HG02610 (cell line): ENCODE results near the gene ASPRV1.

Source experiments
- ATAC-seq: cut with Tn5 transposase; IDR thresholded peaks from one replicate; pipeline ENCODE4 v1.9.1; 2021; ENCODE audit warnings: mild to moderate bottlenecking, moderate library complexity; ENCODE audit not compliant: unreplicated experiment

Gene ASPRV1

DNA sequence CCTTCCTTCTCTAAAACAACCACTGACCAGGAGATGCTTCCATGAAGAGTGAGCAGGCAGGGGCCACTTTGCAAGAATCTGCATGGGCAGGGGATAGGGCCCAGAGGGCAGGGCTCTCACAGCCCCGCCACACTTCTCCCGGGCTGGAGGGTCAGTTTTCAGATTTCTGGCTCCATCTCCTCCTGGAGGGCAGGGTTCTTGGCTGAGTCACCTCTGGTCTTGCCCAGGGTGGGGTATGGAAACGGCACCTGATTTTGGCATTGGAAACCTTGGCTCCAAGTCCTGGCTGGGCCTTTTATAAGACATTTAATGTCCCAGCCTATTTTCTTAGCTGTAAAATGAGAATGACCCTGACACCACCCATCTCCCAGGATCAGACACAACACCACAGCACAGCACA lies 27.6 kb upstream of the ASPRV1 start:
- no peak for ATAC-seq

DNA sequence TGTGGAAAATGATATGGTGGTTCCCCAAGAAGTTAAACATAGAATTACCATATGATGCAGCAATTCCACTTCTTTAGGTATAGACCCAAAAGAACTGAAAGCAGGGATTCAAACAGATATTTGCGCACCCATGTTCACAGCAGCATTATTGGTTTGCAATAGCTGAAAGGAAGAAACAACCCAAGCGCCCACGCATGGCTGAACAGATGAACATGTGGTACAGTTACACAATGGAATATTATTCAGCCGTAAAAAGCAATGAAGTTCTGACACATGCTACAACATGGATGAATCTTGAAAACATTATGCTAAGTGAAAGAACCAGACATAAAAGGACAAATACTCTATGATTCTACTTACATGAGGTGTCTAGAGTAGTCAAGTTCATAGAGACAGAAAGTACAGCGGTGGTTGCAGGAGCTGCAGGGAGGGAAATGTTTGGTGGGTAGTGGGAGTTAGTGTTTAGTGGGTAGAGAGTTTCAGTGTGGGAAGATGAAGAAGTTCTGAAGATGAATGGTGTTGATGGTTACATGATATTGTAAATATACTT lies 26.7 kb upstream of the ASPRV1 start:
- ATAC-seq = no peak

DNA sequence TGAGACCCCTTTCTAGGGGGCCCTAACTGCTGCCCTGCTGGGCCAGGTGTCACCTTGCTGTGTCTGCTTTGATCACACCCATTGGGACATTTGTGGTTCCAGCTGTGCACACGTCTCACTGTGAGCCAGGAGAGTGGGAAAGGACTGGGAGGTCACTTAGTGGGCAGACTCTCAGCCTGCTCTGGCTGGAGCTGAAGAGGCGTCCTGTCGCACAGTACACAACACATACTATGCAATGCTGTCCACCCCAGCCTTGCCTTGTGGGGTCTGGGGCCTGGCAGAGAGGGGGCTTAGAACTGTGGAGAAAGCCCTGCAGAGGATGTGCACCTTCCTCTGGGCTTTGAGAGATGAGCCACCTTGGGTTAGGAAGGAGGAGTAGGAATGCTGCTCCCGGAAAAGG lies 25.3 kb upstream of the ASPRV1 start:
- ATAC-seq = no peak

DNA sequence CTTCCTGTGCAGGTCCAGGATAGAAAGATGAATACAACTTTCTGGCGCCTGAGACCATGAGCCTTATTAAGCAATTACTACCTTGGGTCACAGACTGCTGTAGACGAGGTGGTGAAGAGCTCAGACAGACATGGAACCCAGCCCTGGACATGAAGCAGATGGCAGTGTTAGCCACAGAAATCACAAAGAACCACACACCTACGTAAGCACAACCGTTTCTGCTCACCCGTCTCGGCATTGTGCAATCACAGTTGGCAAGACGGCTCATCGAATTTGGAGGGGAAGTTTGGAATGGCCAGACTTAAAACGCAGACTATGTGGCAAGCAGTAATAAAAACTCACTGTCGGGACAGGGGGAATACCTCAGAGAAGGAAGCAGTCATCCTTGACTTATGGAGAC lies 24.3 kb upstream of the ASPRV1 start:
- no peak for ATAC-seq

DNA sequence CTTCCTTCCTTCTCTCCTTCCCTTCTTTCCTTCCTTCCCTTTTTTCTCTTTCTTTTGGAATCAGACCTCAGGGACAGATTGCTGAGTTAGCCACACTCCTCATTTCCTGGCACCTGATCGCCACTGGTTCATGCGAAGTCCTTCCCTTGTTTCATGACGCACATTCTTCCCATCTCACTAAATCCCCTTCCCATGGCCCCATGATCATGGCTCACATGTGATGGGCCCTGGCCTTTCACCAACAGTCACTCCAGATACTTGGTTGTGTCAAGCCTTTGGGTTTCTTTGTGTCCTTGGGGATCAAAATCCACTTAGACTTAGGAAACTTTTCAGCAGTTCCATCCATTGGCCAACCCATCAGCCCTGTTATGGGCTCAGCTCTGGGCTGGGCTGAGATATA lies 23.8 kb upstream of the ASPRV1 start:
- no peak for ATAC-seq

DNA sequence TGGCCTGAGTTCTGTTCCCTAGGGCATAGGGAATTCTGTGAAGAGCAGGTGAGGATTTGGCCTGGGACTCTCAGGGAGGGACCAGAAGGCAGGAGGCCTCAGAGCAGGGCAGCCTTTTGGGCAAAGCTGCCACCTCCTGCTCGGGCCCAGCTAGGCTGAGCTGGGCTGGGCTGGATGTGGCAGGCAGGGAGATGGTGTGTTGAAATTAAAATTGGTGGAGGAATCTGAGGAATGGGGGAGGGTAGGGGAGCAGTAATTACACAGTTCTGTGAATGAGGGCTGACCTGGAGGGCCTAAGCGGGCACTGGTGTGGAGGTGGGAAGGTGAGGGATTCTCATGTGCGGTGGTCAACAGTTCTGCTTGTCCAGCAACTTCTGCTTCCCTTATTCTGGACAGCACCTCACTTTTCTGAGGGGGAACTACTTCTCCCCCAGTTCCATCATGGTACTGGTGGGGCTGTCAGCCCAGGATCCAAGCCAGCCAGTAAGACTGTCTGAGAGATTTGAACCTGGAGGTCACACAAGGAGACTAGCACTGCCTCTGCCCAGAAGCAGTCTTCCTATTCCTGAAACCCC lies 22.0 kb upstream of the ASPRV1 start:
- ATAC-seq = no peak

DNA sequence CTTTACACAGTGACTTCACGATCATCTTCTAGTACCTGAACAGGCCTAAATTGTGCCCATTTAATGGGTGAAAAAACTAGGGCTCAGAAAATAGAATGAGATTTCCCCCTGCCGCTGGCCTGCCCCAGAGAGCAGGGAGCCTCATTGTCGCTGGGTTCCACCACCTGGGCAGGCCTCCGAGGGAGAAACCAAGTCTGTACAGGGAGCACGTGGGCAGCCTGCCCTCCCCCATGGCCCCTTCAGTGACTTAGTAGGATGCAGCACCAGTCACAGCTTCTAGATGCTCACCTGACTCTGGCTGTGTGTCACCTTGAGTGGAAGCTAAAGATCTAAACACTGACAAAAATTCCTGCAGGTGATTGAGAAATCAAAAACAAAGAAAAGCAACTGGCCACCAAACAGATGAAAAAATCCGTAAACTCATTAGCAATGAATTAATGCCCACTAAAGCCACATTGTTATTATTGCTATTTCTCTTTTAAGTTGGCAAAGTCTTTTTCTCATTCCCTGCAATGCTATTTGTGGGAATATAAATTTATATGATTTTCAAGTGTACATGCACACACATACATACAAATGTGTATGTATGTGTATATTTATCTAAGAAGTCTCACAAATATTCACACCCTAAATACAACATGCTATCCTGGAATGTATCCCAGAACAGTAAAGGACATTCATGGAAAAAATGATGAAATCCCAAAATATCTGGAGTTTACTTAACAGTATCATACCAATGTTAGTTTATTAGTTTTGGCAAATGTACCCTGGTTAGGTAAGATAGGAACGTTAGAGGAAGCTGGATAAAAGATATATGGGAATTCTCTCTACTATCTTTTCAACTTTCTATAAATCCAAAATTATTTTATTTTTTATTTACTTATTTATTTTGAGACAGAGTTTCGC lies 18.7 kb upstream of the ASPRV1 start:
- ATAC-seq = no peak

DNA sequence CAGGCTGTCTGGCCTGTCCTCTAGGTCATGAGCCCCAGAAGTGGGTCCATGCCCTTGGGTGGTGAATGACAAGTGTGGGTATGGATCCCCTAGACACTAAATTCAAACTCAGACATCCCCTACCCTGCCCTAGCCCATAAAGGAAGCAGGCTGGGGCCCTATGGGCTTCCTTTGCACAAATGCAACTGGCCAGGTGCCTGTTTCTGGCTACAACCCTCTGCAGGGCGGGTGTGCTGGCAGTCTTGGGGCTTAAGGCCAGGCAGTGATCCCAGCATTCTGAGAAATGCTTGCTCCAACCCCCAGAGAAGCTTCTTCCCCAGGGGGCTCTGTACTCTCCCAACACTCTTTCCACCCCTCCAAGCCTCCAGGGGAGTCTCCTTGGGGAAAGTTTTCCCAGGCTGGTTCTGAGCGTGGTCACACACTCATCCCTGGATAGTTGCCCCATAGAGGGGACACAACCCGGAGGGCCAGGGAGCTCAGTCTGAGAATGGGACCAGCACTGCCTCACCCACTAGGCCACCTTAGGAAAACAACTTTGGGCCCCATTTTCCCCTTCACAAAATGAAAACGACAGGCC lies 16.6 kb upstream of the ASPRV1 start:
- ATAC-seq = no peak

DNA sequence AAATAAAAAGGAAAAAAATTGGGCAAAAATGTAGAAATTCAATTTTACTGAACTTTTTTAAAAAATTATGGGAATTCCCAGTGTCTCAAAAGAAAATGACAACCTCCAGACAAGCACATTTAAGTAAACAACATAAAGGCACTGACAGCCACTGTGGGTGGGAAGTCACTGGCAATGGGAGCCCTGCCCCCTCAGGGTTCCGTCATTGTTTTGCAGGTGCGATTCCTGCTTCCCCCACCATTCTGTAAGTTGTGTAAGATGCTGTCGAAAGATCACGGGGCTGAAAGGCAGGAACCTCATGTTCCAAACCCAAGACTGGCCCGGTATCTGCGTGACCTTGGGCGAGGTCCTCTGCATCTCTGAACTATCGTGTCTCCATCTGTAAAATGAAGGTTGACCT lies 15.8 kb upstream of the ASPRV1 start:
- ATAC-seq = no peak

DNA sequence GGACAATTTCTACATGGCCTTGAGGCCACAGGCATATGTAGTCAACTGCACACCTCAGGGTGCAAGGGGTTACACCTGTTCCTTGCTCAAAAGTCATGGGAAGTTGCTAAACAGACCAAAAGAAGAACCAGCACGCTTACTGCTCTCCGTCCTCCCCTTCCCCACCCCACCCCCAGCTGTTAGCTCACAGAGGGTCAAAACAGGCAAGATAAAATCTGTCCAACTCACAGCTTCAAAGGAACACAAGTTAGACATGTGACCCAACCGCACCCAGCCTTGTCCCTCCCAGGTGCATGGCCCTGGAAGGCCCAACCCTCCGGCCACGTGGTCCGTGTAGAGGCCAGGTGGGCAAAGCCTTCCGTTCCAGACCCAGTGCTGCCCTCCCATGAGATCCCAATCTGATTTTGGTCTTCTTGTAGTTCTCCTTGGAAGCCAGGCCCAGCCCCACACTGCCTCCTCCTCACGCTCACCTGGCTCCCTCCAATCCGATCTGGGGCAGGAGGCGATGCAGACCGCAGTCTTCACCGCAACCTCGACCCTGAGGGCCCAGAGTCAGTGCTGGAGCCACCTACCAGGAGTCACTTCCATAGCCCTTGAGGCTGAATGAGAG lies 14.5 kb upstream of the ASPRV1 start:
- ATAC-seq = no peak

DNA sequence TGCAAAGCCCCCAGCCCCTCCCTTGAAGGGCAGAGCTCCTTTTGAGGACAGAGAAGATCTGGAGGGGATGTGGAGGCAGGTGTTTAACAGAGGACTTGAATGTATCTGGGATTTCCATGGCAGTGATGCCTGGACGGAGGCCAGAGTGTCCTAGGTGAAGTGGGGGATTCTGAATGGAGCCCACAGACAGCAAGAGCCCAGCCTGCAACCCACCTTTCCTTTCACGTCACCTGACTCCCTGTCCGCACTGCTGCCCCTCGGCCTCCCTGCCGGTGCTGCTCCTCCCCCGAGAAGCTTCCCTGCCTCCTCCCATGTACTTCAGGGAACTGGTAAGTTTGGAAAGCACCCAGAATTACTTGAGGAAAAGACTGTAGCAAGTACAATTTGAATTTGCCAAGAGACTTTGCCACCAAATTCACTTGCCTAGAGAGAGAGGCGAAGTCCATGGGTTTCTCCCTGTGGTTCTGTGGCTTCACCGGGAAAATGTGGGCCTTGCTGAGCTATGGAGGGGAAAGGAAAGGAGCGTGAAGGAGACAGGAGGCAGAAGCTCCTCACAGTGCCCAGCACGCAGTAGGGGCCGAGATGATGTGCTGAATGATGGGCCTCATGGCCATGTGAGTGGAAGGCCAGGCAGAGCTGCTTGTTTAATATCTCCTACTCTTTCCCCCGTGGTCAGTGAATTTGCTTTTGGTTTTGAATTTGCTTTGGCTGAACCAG lies 13.9 kb upstream of the ASPRV1 start:
- no peak for ATAC-seq

DNA sequence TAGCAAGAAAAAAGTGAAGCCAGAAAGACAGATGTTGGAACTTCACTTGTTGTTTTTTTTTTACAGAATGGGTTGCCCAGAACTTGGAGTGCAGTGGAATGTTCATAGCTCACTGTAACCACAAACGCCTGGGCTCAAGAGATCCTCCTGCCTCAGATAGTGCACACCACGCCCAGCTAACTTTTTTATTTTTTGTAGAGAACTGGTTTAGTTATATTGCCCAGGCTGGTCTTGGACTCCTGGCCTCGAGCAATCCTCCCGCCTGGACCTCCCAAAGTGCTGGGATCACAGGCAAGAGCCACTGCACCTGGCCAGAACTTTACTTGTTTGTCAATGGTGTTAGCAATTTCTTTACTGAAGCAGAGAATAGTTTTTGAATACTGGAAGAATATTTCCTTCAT lies 11.9 kb upstream of the ASPRV1 start:
- ATAC-seq = no peak

DNA sequence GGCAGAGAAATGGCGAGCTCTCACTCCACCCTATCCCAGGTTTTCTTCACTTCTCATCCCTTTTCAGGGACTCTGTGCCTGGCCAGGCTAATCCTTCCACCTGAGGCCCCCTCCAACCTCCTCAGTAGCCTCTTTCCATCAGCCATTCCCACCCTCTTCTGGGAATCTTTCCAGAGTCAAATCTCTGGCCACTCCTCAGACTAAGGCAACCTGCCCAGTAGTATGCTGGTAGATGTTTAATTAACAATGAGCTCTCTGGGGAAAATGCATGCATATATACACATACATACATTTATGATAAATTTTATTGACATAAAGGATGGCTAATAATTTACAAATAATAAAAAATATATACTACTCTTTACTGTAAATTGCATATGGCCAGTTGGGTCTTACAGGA lies 11.4 kb upstream of the ASPRV1 start:
- no peak for ATAC-seq

DNA sequence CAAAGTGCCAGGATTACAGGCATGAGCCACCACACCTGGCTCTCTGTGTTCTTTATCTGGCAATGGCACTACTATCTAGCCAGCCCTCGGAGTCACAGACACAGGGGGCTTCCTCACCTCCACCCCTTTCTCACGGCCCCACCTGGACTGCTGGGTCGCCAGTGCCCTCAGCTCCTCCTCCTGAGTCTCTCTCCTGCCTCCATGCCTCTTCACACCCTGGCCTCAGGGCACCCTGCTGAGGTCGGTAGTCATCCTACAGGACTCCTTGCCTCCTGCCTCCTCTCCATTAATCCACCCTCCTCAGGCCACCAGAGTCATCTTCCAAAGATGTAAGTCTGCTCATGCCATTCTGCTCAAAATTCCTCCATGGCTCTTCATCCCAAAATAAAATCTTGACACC lies 8.6 kb upstream of the ASPRV1 start:
- ATAC-seq = no peak

DNA sequence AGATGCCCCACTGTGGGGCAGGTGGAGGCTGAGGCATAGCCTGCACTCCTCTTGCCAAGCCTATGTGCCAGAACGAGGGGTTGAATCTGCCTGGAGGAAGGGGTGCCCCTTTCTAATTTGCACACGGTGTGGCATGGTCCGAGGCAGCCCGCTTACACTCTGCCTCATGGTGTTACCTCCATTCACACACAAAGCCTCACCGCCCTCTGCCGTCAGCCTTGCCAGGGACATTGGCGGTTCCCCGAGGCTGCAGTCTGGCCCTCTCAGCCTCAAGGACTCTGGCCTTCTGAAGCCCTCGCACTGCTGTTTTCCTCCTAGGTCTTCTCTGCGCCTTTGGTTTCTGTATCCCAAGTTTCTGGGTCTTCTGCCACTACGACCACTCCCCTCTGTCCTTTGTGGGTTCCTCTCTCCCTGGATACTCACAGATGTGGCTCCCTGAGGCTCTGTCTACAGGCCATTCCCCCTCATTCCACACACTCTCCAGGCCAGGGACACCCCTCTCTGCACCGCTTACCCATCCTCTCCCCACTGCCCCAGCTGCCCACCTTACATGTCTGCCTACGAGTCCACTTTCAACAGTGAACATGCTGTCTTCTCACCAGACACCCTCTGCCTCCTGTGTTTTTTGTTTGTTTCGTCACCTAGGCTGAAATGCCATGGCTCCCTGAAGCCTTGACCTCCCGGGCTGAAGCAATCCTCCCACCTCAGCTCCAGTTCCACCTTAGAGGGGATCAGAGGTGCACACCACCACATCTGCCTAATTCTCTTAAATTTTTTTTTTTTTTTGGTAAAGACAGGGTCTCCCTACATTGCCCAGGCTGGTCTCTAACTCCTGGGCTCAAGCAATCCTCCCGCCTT lies 7.9 kb upstream of the ASPRV1 start:
- no peak for ATAC-seq

DNA sequence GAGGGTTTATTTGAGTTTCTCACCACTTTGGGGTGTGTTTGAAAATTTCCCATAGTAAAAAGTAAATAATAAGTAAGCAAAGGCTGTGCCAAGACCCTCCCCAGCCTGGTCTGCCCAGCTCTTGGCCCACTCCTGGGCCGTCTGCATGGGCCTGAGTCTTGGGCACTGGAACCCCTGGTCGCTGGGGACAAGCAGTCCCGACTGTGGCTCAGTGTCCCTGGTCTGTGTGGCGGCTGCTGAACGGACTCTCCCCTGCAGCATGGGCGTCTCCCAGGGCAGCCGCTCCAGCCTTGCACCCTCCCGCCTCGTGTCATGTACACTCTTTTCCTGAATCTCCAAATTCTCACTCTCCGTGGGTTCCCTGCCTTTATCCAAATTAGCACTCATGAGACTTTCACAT lies 7.2 kb upstream of the ASPRV1 start:
- no peak for ATAC-seq

DNA sequence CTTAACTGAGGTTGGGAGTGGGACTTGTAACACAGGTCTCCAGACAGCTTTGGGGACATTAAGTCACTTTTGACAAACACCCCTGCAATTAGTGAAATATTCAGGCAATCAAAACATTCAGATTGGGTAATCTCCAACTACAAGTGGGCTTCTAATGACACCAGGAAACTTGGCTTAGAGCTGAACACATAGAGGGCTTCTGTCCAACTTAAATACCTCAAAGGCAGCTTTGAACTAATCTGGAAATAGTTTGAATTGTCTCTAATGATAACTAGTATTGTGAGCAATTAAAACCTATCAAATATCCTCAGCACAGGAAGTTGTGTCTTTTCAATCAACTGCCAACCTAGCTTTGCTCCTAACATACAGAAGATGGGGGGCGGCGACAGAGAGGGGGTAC lies 5.1 kb upstream of the ASPRV1 start:
- ATAC-seq = no peak

DNA sequence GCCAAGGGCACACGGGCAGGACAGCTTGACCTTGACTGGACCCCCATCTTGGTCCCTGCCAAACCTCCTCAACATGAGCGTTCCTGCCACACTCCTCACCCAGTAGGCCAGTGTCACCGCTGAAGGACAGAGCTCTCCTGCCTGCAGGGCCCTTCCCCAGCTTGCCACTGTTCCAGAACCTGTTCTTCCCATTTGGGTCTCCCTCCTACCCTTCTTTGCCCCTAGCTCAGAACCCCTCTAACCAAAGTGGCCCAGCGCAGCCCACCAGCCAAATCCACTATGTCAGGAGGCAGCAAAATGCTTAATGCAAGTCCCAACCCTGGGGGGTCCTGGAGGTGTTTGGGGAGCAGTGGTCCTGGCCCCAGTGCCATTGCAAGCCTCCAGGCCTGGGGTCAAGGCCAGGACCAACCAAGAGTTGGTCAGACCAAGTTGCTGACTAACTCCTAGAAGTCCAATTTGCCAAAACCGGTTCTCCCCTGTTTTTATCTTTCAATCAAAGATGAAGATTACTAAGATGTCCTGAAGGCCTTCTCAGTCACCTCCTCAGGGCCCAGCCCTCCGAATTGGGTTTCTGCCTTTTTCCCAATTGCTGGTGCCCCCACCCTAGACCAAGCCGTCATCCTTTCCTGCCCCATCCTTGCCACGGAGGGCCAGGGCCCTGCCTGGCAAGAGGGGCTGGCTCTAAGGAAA lies 4.5 kb upstream of the ASPRV1 start:
- ATAC-seq = no peak

DNA sequence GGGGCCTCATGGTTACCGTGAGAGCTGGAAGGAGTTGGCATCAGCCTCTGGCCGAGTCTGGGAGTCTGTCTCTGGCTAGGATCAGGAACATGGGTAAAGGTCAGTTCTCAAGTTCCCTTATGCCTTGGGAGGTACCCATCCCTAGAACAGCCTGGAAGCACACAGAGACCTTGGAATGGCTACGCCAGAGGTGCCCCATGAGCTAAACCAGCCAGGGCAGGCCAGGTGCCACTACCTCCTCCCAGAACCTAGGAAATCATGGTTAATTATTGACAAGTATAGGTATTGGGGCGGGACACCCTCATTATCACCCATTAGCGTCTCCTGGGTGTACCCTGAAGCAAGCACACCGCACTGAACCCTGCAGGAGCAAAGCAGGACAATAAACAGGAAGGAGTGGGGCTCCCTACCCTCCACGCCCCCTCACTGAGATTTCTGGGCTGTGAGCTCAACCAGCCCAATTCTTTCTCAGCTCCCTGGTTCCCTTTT lies 3.0 kb upstream of the ASPRV1 start:
- ATAC-seq = no peak
